Tibial artery (tissue), 4 donors: ENCODE results near the gene MTHFD1L.

Experiments used
- DNase-seq, 2 donors: peaks; one replicate each; pipeline ENCODE4 v3.0.0-alpha.2; 2019
- H3K27ac ChIP-seq, 2 donors: fragments of 200-600 bp; sonication (generic) in 1 of 2; 1 replicate in 1 of 2; 2 replicates in 1 of 2; pipeline ENCODE4 v1.5.1; 2018 to 2019; ENCODE audit warnings: mild to moderate bottlenecking in 1 of 2
- H3K27me3 ChIP-seq, 2 donors: fragments of 200-600 bp; sonication (generic) in 1 of 2; one replicate each; pipeline versions ENCODE4 v1.5.1 to v1.6.0; 2016 to 2019
- H3K36me3 ChIP-seq, 3 donors: fragments of 200-600 bp; sonication (generic) in 2 of 3; one replicate each; pipeline ENCODE4 v1.5.1; 2016 to 2019; ENCODE audit warnings: mild to moderate bottlenecking in 2 of 3
- H3K4me1 ChIP-seq, 4 donors: fragments of 200-600 bp; sonication (generic) in 2 of 4; 1 replicate in 3 of 4; 2 replicates in 1 of 4; pipeline ENCODE4 v1.5.1; 2016 to 2019
- H3K4me3 ChIP-seq, 2 donors: fragments of 200-600 bp; sonication (generic) in 1 of 2; 1 replicate in 1 of 2; 2 replicates in 1 of 2; pipeline ENCODE4 v1.5.1; 2018 to 2019; ENCODE audit warnings: mild to moderate bottlenecking in 2 of 2
- H3K9me3 ChIP-seq, 3 donors: fragments of 200-600 bp; sonication (generic) in 1 of 3; one replicate each; pipeline ENCODE4 v1.5.1; 2016 to 2019
- CTCF ChIP-seq, 2 experiments: fragments of 200-600 bp in 1 of 2; fragments of 450-650 bp in 1 of 2; IDR thresholded peaks; one replicate each; pipeline ENCODE4 v1.5.1; 2017 to 2019; ENCODE audit warnings: antibody characterized with exemption in 2 of 2, mild to moderate bottlenecking in 1 of 2, moderate library complexity in 1 of 2
- intact Hi-C: fragments of 100-400 bp; cut with DNase I; formaldehyde crosslinking; loops from one replicate; pipeline ENCODE4 v1.15.0; 2023; ENCODE audit warnings: low total_unique reads

The MTHFD1L gene

GRCh38 chr6:150863213-150863928, 2.1 kb upstream of the MTHFD1L start:
- no peaks in the 10 kb centered on the region for H3K36me3 ChIP-seq
- TF ChIP-seq CTCF (IDR thresholded peaks at IDR 0.05), result no peak
- intact Hi-C loops, result no loop called here
- no peaks in the 10 kb centered on the region for H3K9me3 ChIP-seq
- no peak for DNase-seq
- no peaks in the 10 kb centered on the region for H3K27me3 ChIP-seq
- peak overlapping the region in 1 of 2 donors; percentile 97 for H3K27ac ChIP-seq
- H3K4me3 ChIP-seq, result no peak overlapping the region
- peaks cover 0 to 21% (median 7%) of the 10 kb centered on the region in 4 donors for H3K4me1 ChIP-seq

DNA sequence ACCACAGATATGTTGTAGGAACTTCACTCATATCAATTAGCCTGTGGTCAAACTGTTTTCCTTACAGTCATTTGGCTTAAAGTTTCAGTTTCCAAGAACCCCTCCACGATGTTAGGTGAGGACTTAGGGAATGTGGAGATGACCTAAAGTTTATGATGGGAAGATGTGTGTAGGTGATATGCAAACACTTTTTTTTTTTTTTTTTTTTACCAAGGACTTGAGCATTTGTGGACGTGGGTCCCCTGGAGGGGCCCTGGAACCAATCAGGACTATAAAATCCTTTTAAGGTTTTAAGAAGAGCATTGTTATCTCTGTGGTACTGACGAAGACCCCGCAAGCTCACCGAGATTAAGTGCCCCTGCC, 478 bp upstream of the MTHFD1L start:
- H3K27me3 ChIP-seq, result no peaks in the 10 kb centered on the region
- peak overlapping the region; percentile 81 to 89 for H3K4me3 ChIP-seq
- H3K27ac ChIP-seq, result peak overlapping the region; percentile 93 to 97
- intact Hi-C loops, result no loop called here
- no peak for DNase-seq
- H3K36me3 ChIP-seq, result no peaks in the 10 kb centered on the region
- no peak for TF ChIP-seq CTCF (IDR thresholded peaks at IDR 0.05)
- peaks cover 0 to 18% (median 5%) of the 10 kb centered on the region in 4 donors for H3K4me1 ChIP-seq
- H3K9me3 ChIP-seq, result no peaks in the 10 kb centered on the region

DNA sequence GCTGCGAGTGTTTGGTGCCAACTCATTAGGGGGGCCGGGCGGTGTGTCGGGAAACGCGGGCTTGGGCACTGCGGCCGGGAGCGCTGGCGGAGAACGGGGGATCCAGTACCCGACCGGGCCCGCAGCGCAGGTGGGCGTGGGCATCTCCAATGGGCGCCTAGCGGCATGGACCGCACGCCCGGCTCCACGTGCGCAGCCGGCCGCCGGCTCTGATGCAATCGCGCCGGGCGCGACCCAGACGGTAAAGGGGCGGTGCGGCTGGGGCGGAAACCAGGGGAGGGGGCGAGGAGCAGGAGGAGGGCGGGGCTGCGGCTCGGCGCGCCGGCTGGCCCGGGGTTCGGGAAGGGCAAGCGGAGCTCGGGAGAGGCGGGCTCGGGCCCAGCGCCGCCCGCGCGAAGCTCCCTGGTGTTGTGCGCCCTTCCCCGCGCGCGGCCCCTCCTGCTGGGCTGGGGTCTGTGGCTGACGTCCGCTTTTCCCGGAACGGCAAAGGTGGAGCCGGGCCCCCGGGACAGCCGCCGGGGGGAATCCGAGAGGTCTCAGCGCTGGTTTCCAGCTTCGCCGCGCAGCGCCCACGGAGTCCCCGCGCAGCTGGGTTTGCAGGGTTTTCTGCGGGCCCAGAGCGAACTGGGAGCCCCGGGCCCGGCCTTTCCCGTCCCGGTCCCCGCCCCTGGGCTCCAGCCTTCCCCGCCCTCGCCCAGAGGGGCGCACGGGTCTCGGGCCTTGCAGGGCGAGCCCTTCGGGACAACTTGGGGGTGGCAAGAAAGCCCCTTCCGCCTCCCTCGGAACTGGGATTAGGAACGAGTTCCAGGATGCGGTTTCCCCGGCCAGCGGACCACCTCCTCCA, 867 bp downstream of the MTHFD1L start:
- Histone ChIP-seq H3K4me3 (peak overlapping the region; percentile 81 to 89), H3K27ac (peak overlapping the region; percentile 93 to 97), H3K4me1 (peaks cover 0 to 21% (median 5%) of the 10 kb centered on the region in 4 donors), H3K36me3 (no peaks in the 10 kb centered on the region), H3K27me3 (no peaks in the 10 kb centered on the region), H3K9me3 (no peaks in the 10 kb centered on the region)
- DNase-seq, result peak; percentile 81 to 95
- intact Hi-C loops, result no loop called here
- TF ChIP-seq CTCF (IDR thresholded peaks at IDR 0.05), result no peak

GRCh38 chr6:150866991-150867501, 1.5 kb downstream of the MTHFD1L start:
- no peak for TF ChIP-seq CTCF (IDR thresholded peaks at IDR 0.05)
- Histone ChIP-seq H3K4me3 (peak overlapping the region; percentile 81 to 89), H3K36me3 (no peaks in the 10 kb centered on the region), H3K4me1 (peaks cover 0 to 21% (median 5%) of the 10 kb centered on the region in 4 donors), H3K27ac (peak overlapping the region; percentile 93 to 97), H3K9me3 (no peaks in the 10 kb centered on the region), H3K27me3 (no peaks in the 10 kb centered on the region)
- no peak for DNase-seq
- intact Hi-C loops, result no loop called here

DNA sequence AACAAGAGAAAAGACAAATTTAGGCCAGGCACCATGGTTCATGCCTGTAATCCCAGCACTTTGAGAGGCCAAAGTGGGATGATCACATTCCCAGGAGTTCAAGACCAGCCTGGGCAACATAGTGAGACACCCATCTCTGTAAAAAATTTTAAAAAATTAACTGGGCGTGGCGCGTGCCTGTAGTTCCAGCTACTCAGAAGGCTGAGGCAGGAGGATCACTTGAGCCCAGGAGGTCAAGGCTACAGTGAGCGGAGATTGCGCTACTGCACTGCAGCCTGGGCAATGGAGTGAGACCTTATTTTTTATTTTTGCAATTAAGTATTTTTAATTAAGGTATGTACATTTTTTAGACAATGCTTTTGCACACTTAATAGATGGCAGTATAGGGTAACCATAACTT, 3.3 kb downstream of the MTHFD1L start:
- TF ChIP-seq CTCF (IDR thresholded peaks at IDR 0.05), result no peak
- intact Hi-C loops, result no loop called here
- no peaks in the 10 kb centered on the region for H3K36me3 ChIP-seq
- H3K27ac ChIP-seq, result peak overlapping the region in 1 of 2 donors; percentile 44
- H3K27me3 ChIP-seq, result no peaks in the 10 kb centered on the region
- no peak overlapping the region for H3K4me3 ChIP-seq
- H3K4me1 ChIP-seq, result peaks cover 0 to 21% (median 5%) of the 10 kb centered on the region in 4 donors
- no peak for DNase-seq
- H3K9me3 ChIP-seq, result no peaks in the 10 kb centered on the region
